Panc1 (cell line): ENCODE measurements around the gene PLA1A.

Experiments
- CTCF ChIP-seq: fragments of 450-650 bp; IDR thresholded peaks from 2 replicates; pipeline ENCODE4 v1.5.1; 2017; ENCODE audit warnings: mild to moderate bottlenecking
- POLR2AphosphoS5 ChIP-seq: IDR thresholded peaks from 2 replicates; pipeline ENCODE4 v1.6.1; 2012; ENCODE audit warnings: mild to moderate bottlenecking, low read depth, low read length, moderate library complexity
- SIN3A ChIP-seq: IDR thresholded peaks from 2 replicates; pipeline ENCODE4 v1.6.1; 2012; ENCODE audit warnings: low read depth, mild to moderate bottlenecking, low read length, moderate library complexity, borderline replicate concordance; ENCODE audit not compliant: insufficient read depth
- TCF7L2 ChIP-seq: IDR thresholded peaks from 2 replicates; pipeline ENCODE4 v1.6.1; 2011; ENCODE audit warnings: mild to moderate bottlenecking, low read depth, low read length, inconsistent platforms
- TF ChIP-seq, protein P1 (sequence below), 2 experiments: IDR thresholded peaks; 2 replicates each; pipeline ENCODE4 v1.6.1; 2011 to 2012; ENCODE audit warnings: low read depth in 2 of 2, control low read depth in 1 of 2, low read length in 1 of 2, mild to moderate bottlenecking in 1 of 2, moderate library complexity in 1 of 2; ENCODE audit not compliant: insufficient read depth in 1 of 2

GRCh38 chr3:119660474-119661440, 63.1 kb downstream of the PLA1A start, which contains the start of gene POPDC2:
- no peak for TF ChIP-seq POLR2AphosphoS5
- TF ChIP-seq CTCF, result no peak
- TF ChIP-seq, protein P1, sequence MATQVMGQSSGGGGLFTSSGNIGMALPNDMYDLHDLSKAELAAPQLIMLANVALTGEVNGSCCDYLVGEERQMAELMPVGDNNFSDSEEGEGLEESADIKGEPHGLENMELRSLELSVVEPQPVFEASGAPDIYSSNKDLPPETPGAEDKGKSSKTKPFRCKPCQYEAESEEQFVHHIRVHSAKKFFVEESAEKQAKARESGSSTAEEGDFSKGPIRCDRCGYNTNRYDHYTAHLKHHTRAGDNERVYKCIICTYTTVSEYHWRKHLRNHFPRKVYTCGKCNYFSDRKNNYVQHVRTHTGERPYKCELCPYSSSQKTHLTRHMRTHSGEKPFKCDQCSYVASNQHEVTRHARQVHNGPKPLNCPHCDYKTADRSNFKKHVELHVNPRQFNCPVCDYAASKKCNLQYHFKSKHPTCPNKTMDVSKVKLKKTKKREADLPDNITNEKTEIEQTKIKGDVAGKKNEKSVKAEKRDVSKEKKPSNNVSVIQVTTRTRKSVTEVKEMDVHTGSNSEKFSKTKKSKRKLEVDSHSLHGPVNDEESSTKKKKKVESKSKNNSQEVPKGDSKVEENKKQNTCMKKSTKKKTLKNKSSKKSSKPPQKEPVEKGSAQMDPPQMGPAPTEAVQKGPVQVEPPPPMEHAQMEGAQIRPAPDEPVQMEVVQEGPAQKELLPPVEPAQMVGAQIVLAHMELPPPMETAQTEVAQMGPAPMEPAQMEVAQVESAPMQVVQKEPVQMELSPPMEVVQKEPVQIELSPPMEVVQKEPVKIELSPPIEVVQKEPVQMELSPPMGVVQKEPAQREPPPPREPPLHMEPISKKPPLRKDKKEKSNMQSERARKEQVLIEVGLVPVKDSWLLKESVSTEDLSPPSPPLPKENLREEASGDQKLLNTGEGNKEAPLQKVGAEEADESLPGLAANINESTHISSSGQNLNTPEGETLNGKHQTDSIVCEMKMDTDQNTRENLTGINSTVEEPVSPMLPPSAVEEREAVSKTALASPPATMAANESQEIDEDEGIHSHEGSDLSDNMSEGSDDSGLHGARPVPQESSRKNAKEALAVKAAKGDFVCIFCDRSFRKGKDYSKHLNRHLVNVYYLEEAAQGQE (IDR thresholded peaks at IDR 0.05; ENCODE audit: insufficient read depth in 1 of 2, low read depth in 2 of 2, low read length in 1 of 2), result no peak
- no peak for TF ChIP-seq TCF7L2
- TF ChIP-seq SIN3A, result no peak
